GM19099 (cell line): ENCODE measurements around the gene REXO5.

Experiments used
- POLR2A ChIP-seq: IDR thresholded peaks from 3 replicates; pipeline ENCODE4 v1.6.1; 2011; ENCODE audit warnings: low read depth; ENCODE audit not compliant: insufficient read length; ENCODE audit errors: extremely low read depth

REXO5 gene

GRCh38 chr16:20784204-20784603 lies 22.1 kb upstream of the REXO5 start:
- TF ChIP-seq POLR2A = no peak

DNA sequence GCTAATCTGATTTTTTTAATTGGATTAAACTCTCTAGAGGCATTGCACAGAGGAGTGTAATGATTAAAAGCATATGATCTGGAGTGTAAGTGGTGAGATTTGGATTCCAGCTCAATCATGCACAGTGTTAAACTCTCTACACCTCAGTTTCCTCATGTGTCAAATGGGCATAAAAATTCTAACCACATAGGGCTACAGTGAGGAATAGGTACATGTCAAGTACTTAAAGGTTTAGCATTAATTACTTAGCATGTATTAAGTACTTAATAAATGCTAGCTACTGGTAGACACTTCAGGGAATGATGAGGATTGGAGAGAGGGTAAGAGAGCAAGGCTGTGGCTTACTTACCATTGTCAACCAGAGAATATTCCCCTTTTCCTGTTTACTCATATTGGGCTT lies 17.2 kb upstream of the REXO5 start:
- no peak for TF ChIP-seq POLR2A

GRCh38 chr16:20791923-20792612 lies 14.3 kb upstream of the REXO5 start:
- TF ChIP-seq POLR2A = no peak

GRCh38 chr16:20798364-20798763 lies 8.0 kb upstream of the REXO5 start:
- no peak for TF ChIP-seq POLR2A

- no peak for TF ChIP-seq POLR2A
Measured at GRCh38 chr16:20799599-20799998, 6.7 kb upstream of the REXO5 start.

DNA sequence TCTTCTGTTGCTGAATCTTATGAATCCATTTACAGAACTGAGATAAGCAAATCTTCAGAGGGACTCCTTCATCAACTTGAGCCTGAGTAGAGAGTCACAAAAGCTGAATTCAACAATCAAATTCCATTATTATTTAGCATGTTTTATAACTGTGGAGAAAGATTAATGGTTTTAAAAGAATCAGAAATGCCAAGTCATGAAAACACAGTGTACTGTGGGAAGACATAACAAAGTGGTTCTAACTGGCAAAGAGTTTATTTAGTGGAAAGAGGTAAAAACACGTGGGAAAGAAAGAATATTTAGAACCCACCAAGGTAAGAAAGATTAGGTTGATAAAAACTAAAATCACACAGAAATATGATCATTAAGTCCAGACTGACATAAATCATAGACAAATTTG lies 5.0 kb upstream of the REXO5 start:
- no peak for TF ChIP-seq POLR2A

DNA sequence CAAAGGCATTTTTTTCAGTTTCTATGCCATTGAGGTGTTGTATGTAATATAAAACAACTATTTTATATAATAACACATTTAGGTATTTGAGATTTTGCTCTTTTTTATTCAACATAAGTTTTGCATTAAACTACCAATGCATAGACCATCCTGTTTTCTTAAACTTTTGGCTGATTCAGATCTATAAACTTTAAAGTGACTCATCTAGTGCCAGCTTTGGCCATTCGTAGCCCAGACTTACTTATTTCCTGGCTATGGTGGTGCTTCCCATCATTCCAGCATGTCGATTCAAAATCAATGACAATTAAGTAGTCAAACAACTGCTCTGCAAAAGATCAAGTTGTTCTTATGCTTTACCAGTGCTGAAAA lies 3.2 kb upstream of the REXO5 start:
- TF ChIP-seq POLR2A = no peak

DNA sequence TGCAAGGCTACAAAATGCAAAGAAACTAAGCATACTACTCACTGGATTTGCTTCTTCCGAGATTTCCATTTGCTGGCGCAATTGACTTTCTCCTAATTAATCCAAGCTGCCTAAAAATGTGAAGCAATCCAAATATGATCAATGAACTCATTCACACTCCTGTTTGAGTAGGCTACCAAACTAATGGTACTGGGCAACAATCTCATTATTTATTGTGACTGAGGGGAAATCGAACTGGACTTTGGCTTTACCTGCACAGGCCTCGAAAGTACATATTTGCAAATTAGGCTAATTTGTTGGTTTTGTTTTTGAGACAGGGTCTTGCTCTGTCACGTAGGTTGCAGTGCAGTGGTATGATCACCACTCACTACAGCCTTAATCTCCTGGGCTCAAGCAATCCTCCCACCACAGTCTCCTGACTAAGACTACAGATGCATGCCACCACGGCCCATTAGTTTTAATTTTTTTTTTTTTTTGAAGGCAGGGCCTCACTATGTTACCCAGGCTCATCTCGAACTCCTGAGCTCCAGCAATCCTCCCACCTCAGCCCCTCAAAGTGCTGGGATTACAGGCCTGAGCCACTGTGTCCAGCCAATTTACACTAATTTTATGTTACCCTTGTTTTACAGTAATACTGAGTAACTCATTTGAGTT lies 2.6 kb upstream of the REXO5 start:
- no peak for TF ChIP-seq POLR2A

DNA sequence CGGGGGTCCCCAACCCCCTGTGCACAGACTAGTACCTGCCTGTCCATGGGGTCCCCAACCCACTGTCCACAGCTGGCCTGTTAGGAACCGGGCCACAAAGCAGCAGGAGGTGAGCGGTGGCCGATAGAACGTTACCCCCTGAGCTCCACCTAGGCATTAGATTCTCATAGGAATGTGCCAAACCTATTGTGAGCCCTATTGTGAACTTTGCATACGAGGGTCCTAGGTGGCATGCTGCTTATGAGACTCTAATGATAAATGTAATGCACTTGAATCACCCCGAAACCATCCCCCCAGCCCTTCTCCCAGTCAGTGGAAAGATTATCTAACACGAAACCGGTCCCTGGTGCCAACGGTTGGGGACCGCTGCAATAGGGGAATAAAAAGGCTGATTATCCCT lies 1.5 kb downstream of the REXO5 start:
- TF ChIP-seq POLR2A = no peak

DNA sequence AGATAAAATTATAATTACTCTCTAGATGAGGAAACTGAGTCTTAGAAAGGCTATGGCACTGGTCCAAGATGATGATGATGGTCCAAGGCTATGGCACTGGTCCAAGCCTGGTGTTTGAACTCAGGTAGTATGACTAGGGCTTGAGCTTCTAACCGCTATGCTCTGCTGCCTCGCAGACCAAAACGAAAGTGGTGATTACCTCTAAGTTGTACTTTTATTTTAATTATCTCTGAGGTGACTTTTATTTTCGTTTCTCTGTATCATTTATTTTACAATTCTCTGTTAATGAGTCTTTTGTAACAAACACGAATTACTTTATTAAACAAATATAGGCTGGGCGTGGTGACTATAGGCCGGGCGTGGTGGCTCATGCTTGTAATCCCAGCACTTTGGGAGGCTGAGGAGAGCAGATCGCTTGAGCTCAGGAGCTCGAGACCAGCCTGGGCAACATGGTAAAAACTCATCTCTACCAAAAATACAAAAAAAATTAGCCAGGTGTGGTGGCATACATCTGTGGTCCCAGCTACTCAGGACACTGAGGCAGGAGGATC lies 5.6 kb downstream of the REXO5 start:
- TF ChIP-seq POLR2A = no peak

DNA sequence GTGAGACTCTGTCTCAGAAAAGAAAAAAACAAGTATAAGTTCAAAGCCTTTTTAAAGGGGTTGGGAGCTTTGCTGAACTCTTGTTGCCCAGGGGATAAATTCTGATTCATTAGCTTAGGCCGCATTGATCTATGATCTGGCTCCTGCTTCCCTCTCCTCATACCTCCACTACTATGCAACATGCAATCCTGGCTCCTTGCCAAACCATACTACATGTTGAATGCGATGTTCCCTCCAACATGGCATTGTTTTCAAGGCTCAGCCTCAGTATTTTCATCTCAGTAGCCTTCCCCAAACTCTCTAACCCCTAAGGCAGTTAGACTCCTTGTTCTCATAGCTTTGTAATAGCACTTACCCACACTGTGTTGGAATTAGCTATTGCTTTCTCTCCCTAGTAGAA lies 6.2 kb downstream of the REXO5 start:
- TF ChIP-seq POLR2A = no peak

DNA sequence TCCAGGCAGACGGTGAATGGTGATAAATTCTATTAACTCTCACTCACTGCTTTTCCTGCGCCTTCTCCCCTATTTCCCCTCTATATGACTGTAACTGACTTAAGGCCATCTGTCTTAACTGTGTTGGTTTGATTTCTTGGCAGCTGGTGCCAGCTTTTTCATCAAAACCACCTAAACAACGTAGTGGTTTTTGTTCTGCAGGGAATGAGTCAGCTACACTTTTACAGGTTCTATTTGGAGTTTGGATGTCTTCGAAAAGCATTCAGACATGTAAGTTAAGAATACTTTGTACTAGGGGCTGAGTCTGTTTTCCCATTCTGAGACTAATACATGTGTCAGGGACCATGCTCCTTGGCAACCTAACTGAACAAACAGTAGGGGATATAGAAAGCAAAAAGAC lies 8.5 kb downstream of the REXO5 start:
- no peak for TF ChIP-seq POLR2A

- no peak for TF ChIP-seq POLR2A
Measured at GRCh38 chr16:20818929-20819585, 12.7 kb downstream of the REXO5 start.

GRCh38 chr16:20821682-20822081 lies 15.4 kb downstream of the REXO5 start:
- no peak for TF ChIP-seq POLR2A

- no peak for TF ChIP-seq POLR2A
Measured at GRCh38 chr16:20822521-20823325, 16.4 kb downstream of the REXO5 start.
